Measurements from ENCODE around the gene ORC1. TPM values are rescaled to one million over a fixed set of nuclear protein-coding genes. Genes with fewer than 3 reads are reported as not detected.

ORC1 gene
- total and polyA plus RNA-seq, 2 experiments from 2014 or later, result 1.4 to 1.9 TPM

GRCh38 chr1:52358851-52359497 lies 45.2 kb downstream of the ORC1 start:
- Histone ChIP-seq H3K9ac (no peak overlapping the region), H3K4me3 (no peak overlapping the region), H4K20me1 (ENCODE audit: insufficient read depth) (no peaks in the 10 kb centered on the region), H3K36me3 (ENCODE audit: low read depth) (peaks cover 33% of the 10 kb centered on the region), H2AFZ (no peak overlapping the region), H3F3A (ENCODE audit: insufficient read depth) (no peaks in the 10 kb centered on the region), H3K79me2 (ENCODE audit: insufficient read depth) (peaks cover 22% of the 10 kb centered on the region), H3K9me3 (ENCODE audit: low read depth) (no peaks in the 10 kb centered on the region), H3K9me2 (ENCODE audit: insufficient read depth) (no peaks in the 10 kb centered on the region), H3K27ac (no peak overlapping the region), H3K4me1 (ENCODE audit: insufficient read depth) (no peaks in the 10 kb centered on the region), H3K27me3 (replicated peaks; ENCODE audit: insufficient read depth) (no peaks in the 10 kb centered on the region), H3K4me2 (ENCODE audit: unreplicated experiment) (no peak overlapping the region)
- WGBS, 2 experiments (ENCODE audit: low coverage in 1 of 2, low lambda C conversion rate in 2 of 2, missing lambda C conversion rate in 2 of 2), result 91 to 95% methylated on average over 18 of the region's 18 CpGs
- TF ChIP-seq EZH2 (IDR thresholded peaks at IDR 0.05; ENCODE audit: insufficient read depth, poor library complexity, severe bottlenecking), result no peak
- TF ChIP-seq EZH2phosphoT487 (IDR thresholded peaks at IDR 0.05; ENCODE audit: insufficient read depth, low read depth), result no peak
- no peak for DNase-seq
- in situ Hi-C loops (cut with MboI), result no loop called here

GRCh38 chr1:52357397-52357796 lies 46.8 kb downstream of the ORC1 start:
- H3K9ac ChIP-seq, result no peak overlapping the region
- H3K9me3 ChIP-seq (ENCODE audit: low read depth), result no peaks in the 10 kb centered on the region
- DNase-seq, result no peak
- no peaks in the 10 kb centered on the region for H3K27me3 ChIP-seq (replicated peaks; ENCODE audit: insufficient read depth)
- no peaks in the 10 kb centered on the region for H3K4me1 ChIP-seq (ENCODE audit: insufficient read depth)
- TF ChIP-seq EZH2phosphoT487 (IDR thresholded peaks at IDR 0.05; ENCODE audit: insufficient read depth, low read depth), result no peak
- no peak for TF ChIP-seq EZH2 (IDR thresholded peaks at IDR 0.05; ENCODE audit: insufficient read depth, poor library complexity, severe bottlenecking)
- in situ Hi-C loops (cut with MboI), result no loop called here
- 97% methylated on average over 9 of the region's 9 CpGs for WGBS, 2 experiments (ENCODE audit: low coverage in 1 of 2, low lambda C conversion rate in 2 of 2, missing lambda C conversion rate in 2 of 2)
- peaks cover 8% of the 10 kb centered on the region; the same call in 1 of the 2 replicates for H3K79me2 ChIP-seq (ENCODE audit: insufficient read depth)
- H3F3A ChIP-seq (ENCODE audit: insufficient read depth), result no peaks in the 10 kb centered on the region
- no peaks in the 10 kb centered on the region for H3K9me2 ChIP-seq (ENCODE audit: insufficient read depth)
- H4K20me1 ChIP-seq (ENCODE audit: insufficient read depth), result no peaks in the 10 kb centered on the region
- no peak overlapping the region for H3K27ac ChIP-seq
- H3K36me3 ChIP-seq (ENCODE audit: low read depth), result peaks cover 36% of the 10 kb centered on the region
- no peak overlapping the region for H2AFZ ChIP-seq
- no peak overlapping the region for H3K4me2 ChIP-seq (ENCODE audit: unreplicated experiment)
- no peak overlapping the region for H3K4me3 ChIP-seq

DNA sequence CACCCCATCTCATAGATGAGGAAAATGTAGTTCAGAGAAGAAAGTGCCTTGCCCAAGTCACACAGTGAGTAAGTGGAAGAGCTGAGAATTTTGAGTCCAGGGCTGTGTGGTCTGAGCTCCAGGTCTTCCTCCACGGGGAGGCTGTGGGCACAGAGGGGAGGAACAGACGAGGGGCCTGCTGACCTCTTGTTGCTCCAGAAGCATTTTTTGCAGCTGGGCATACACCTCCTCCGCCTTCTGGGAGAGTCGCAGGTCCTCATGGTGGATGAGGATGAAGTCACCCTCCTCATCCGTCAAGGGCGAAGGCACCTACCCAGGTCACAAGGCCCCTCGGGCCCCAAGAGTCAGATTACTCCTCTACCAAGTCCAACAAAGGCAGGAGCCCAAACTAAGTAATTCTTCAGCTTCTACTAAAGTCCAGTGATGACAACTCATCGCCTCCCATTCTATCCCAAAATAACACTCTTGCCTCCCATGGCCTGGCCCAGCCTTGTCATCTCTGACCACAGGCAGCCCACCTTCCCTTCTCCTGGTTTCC lies 47.3 kb downstream of the ORC1 start:
- WGBS, 2 experiments (ENCODE audit: low coverage in 1 of 2, low lambda C conversion rate in 2 of 2, missing lambda C conversion rate in 2 of 2), result 93 to 94% methylated on average over 8 of the region's 8 CpGs
- peaks cover 4% of the 10 kb centered on the region; the same call in 1 of the 2 replicates for H3F3A ChIP-seq (ENCODE audit: insufficient read depth)

DNA sequence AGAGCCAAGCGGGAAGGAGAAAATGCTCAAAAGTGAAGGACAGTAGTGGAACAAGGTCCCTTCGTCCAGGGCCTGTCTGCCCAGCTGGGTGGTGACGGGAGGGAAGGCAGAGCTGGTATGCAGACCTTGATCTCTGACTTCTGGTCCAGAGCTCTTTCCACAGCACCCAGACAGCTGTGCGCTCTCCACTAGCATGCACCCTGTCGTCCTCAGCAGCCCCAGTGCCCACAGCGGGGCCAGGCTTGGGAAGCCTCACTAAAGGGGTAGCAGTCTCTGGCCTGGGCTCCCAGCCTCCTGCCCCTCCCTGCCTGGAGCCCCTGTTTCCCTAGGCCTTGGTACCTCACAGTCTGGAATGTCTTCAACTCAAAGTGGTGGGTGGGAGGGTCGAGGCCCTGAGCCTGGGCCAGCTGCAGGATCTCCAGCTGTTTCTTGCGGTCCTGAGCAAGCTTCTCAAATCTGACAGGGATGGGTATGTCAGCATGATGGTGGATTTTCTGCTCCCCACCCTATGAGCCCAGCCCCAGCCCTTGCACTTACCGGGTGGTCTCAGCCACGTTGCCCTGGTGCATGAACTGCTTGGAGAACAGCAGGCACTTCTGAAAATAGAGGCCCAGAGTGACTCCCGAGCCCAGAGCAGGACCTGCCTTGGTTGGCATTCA lies 48.2 kb downstream of the ORC1 start:
- 72 to 76% methylated on average over 11 of the region's 11 CpGs for WGBS, 2 experiments (ENCODE audit: low coverage in 1 of 2, low lambda C conversion rate in 2 of 2, missing lambda C conversion rate in 2 of 2)

More for the DNA sequence above, 47.3 kb downstream of the ORC1 start:
- no peaks in the 10 kb centered on the region for H4K20me1 ChIP-seq (ENCODE audit: insufficient read depth)
- H3K36me3 ChIP-seq (ENCODE audit: low read depth), result peaks cover 40% of the 10 kb centered on the region
- no peak overlapping the region for H3K9ac ChIP-seq
- in situ Hi-C loops (cut with MboI), result no loop called here
- H3K27me3 ChIP-seq (replicated peaks; ENCODE audit: insufficient read depth), result no peaks in the 10 kb centered on the region
- no peak overlapping the region for H3K4me3 ChIP-seq
- H3K27ac ChIP-seq, result no peak overlapping the region
- H3K9me2 ChIP-seq (ENCODE audit: insufficient read depth), result no peaks in the 10 kb centered on the region
- H3K4me1 ChIP-seq (ENCODE audit: insufficient read depth), result no peaks in the 10 kb centered on the region
- H3K79me2 ChIP-seq (ENCODE audit: insufficient read depth), result peaks cover 3% of the 10 kb centered on the region; the same call in 1 of the 2 replicates
- no peak overlapping the region for H2AFZ ChIP-seq
- DNase-seq, result no peak
- TF ChIP-seq EZH2phosphoT487 (IDR thresholded peaks at IDR 0.05; ENCODE audit: insufficient read depth, low read depth) (no peak), EZH2 (IDR thresholded peaks at IDR 0.05; ENCODE audit: insufficient read depth, poor library complexity, severe bottlenecking) (no peak)
- H3K4me2 ChIP-seq (ENCODE audit: unreplicated experiment), result no peak overlapping the region
- no peaks in the 10 kb centered on the region for H3K9me3 ChIP-seq (ENCODE audit: low read depth)

More for the DNA sequence above, 48.2 kb downstream of the ORC1 start:
- H3F3A ChIP-seq (ENCODE audit: insufficient read depth), result peaks cover 10% of the 10 kb centered on the region
- H3K27me3 ChIP-seq (replicated peaks; ENCODE audit: insufficient read depth), result no peaks in the 10 kb centered on the region
- peaks cover 41% of the 10 kb centered on the region for H3K36me3 ChIP-seq (ENCODE audit: low read depth)
- no peak for TF ChIP-seq EZH2phosphoT487 (IDR thresholded peaks at IDR 0.05; ENCODE audit: insufficient read depth, low read depth)
- no peaks in the 10 kb centered on the region for H3K4me1 ChIP-seq (ENCODE audit: insufficient read depth)
- H3K4me2 ChIP-seq (ENCODE audit: unreplicated experiment), result no peak overlapping the region
- H3K4me3 ChIP-seq, result no peak overlapping the region
- H3K27ac ChIP-seq, result no peak overlapping the region
- no peaks in the 10 kb centered on the region for H3K9me3 ChIP-seq (ENCODE audit: low read depth)
- no peak for DNase-seq
- no peaks in the 10 kb centered on the region for H4K20me1 ChIP-seq (ENCODE audit: insufficient read depth)
- H3K79me2 ChIP-seq (ENCODE audit: insufficient read depth), result no peaks in the 10 kb centered on the region
- no peak overlapping the region for H2AFZ ChIP-seq
- H3K9me2 ChIP-seq (ENCODE audit: insufficient read depth), result no peaks in the 10 kb centered on the region
- no peak overlapping the region for H3K9ac ChIP-seq
- in situ Hi-C loops (cut with MboI), result no loop called here
